Measurements from ENCODE around the gene ELF4.

ELF4 gene

GRCh38 chrX:130114141-130114588, 3.9 kb upstream of the ELF4 start:
- no peak for DNase-seq (ENCODE audit: low spot score)

- DNase-seq (ENCODE audit: low spot score), result no peak
These were observed 1.2 kb upstream of the ELF4 start for GRCh38 chrX:130111220-130112154.

GRCh38 chrX:130109429-130110378, 593 bp downstream of the ELF4 start:
- DNase-seq (ENCODE audit: low spot score), result peak; percentile 30

GRCh38 chrX:130108647-130109428, 1.5 kb downstream of the ELF4 start:
- DNase-seq (ENCODE audit: low spot score), result peak; percentile 30

- no peak for DNase-seq (ENCODE audit: low spot score)
These were observed 4.2 kb downstream of the ELF4 start for GRCh38 chrX:130106071-130106470.

- DNase-seq (ENCODE audit: low spot score), result no peak
These were observed 5.1 kb downstream of the ELF4 start for GRCh38 chrX:130105244-130105643.

GRCh38 chrX:130103605-130104004, 6.7 kb downstream of the ELF4 start:
- no peak for DNase-seq (ENCODE audit: low spot score)

- DNase-seq (ENCODE audit: low spot score), result no peak
These were observed 10.1 kb downstream of the ELF4 start for GRCh38 chrX:130100180-130100579.

GRCh38 chrX:130098210-130098552, 12.1 kb downstream of the ELF4 start:
- no peak for DNase-seq (ENCODE audit: low spot score)

GRCh38 chrX:130097507-130098209, 12.6 kb downstream of the ELF4 start:
- no peak for DNase-seq (ENCODE audit: low spot score)

- DNase-seq (ENCODE audit: low spot score), result no peak
These were observed 14.9 kb downstream of the ELF4 start for GRCh38 chrX:130095249-130096030.

GRCh38 chrX:130094696-130095095, 15.6 kb downstream of the ELF4 start:
- DNase-seq (ENCODE audit: low spot score), result no peak

GRCh38 chrX:130093271-130093670, 17.0 kb downstream of the ELF4 start:
- no peak for DNase-seq (ENCODE audit: low spot score)

GRCh38 chrX:130091980-130092522, 18.2 kb downstream of the ELF4 start:
- DNase-seq (ENCODE audit: low spot score), result peak; percentile 66

- no peak for DNase-seq (ENCODE audit: low spot score)
These were observed 19.9 kb downstream of the ELF4 start for GRCh38 chrX:130090364-130090763.

GRCh38 chrX:130086447-130087206, 23.7 kb downstream of the ELF4 start:
- no peak for DNase-seq (ENCODE audit: low spot score)

GRCh38 chrX:130085551-130086446, 24.5 kb downstream of the ELF4 start:
- no peak for DNase-seq (ENCODE audit: low spot score)

- DNase-seq (ENCODE audit: low spot score), result no peak
These were observed 25.6 kb downstream of the ELF4 start for GRCh38 chrX:130084631-130085237.

All from SW480 (cell line).